SHP77 (cell line): ENCODE data around the gene MYO9B.
"Not testable (repeated sequence)": the region's sequence is repeated elsewhere in the genome, so short reads cannot be mapped to it uniquely, and the experiment has no call there.

ENCODE experiments used
- DNase-seq, 2 experiments: peaks; one replicate each; lab custom pipeline; 2025; lab: John Stamatoyannopoulos, UW

The MYO9B gene

GRCh38 chr19:17145546-17146497 is 70.2 kb downstream of the MYO9B start:
- DNase-seq = no peak

DNA sequence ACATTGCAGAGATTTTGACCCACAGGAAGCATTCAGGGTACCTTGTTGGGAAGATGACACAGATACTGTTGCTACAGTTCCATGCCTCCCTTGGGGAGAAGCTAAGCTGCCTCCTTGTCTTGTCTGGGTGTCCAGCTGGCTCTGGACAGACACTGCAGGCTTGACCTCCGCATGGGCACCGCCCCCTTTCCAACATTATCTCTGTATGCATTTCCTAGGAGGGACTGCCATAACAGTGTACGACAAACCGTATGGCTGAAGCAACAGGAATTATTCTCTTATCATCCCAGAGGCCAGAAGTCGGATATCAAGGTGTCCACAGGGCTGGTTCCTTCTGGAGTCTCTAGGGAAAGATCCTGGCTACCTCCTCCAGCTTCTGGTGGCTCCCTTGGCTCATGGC is 72.6 kb downstream of the MYO9B start:
- no peak for DNase-seq

DNA sequence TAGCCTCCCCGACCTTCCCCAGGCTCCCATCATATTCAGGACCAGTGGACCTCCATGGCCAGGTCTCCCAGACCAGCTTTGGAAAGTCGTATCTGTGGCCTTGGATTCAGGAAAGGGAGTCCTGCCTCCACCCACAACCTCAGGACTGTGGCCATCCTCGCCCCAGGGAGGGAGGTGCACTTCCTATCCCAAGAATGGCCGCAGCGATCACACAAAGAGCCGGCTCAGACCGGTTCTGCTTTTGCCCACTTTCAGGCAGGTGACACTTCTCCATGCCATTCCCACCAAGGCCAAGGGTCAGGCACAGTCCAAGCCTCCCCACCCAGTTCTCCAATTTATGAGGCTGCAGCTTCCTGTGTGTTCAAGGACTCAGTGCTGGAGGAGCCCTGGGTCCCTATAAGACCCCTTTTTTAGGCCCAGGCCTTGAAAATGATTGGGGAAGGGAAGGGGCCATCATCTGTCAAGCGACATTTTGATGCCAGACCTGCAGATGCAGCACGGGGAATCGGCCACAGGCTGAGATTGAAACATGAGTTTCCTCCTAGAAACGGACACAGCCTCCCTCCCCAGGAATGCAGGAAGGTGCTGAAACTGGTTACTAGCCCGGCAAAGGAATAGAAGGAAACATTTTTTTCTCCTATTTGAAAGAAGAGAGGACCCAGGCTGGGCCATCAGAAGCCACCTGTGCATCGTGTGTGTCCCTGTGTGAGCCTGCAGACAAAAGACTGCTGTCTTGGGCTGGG is 74.0 kb downstream of the MYO9B start:
- DNase-seq = no peak

DNA sequence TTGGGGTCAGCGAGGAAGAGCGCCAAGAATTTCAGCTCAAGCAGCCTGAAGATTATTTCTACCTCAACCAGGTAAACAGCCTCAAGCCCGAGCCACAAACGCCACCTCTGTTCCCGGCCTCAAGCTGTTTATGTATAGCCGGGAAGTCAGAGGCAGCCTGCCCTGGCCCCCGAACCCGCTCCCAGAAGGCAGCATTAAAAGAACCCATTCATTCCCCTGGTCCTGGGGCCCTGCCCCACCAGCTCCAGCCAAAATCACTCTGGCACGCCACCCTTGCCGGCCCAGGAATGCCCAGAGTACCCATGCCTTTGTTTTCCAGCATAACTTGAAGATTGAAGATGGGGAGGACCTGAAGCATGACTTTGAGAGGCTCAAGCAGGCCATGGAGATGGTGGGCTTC is 78.4 kb downstream of the MYO9B start:
- no peak for DNase-seq

DNA sequence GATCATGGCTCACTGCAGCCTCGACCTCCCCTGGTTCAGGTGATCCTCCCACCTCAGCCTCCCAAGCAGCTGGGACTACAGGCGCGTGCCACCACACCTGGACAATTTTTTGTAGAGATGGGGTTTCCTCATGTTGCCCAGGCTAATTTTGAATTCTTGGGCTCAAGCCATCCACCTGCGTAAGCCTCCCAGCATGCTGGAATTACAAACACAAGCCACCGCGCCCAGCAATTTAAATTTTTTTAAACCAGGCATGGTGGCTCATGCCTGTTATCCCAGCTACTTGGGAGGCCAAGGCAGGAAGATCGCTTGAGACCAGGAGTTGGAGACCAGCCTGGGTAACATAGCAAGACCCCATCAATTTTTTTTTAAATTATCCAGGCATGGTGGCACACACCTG is 79.7 kb downstream of the MYO9B start:
- no peak for DNase-seq

- DNase-seq = no peak
Measured at GRCh38 chr19:17156296-17156946, 80.8 kb downstream of the MYO9B start.

GRCh38 chr19:17156947-17157302 is 81.3 kb downstream of the MYO9B start:
- no peak for DNase-seq

GRCh38 chr19:17158584-17158983 is 83.0 kb downstream of the MYO9B start:
- DNase-seq = no peak

DNA sequence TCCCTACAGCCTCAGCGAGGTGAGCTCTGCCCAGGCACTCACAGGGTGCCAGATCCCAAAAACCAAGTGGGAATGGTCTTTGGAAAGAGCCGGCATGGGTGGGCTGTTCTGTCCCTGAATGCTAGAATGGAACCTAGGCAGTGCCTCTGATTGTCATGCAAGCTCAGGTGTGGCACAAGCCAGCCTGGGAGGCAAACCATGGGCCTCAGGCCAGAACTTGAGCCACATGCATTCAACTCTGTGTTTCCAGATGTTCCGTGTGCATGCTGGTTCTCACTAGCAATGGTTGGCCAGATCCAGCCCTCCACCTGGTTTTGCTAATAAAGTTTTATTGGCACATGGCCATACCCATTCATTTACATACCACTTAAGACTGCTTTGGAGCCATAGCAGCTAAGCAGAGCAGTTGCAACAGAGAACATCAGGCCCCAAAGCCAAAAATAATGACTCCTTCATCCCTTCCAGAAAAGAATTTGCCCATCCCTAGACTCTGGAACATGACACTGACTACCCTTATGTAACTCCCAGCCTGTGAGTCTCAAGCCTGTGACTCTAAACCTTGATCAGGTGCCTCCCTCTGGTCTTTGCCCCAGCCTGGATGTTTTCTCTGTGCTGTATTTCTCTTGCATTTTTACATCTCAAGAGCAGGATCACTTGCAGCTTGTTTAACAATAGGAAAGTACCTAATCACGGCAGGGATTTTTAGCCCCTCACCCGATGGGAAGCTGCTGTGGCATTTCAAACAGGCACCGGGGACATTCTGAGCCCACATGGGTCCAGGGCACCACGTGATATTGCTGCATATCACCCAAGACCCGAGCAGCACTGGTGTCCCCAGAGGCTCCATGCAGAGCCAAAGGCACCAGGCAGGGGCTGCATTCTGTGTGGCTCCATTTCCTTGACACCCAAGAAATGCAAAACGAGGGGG is 84.2 kb downstream of the MYO9B start:
- DNase-seq = no peak

DNA sequence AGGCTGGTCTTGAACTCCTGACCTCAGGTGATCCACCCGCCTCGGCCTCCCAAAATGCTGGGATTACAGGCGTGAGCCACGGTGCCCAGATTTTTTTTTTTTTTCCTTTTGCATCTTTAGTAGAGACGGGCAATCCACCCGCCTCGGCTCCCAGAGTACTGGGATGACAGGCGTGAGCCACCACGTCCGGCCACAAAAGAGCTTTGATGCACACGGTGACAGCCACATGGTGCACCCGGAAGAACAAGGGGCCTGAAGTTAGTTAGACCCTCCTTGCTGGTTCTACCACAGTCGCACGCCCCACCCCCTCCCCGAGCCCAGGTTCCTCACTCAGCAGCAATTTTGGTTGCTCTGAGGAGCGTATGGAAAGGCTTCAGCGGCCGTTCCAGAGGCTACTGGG is 85.3 kb downstream of the MYO9B start:
- DNase-seq = no peak

DNA sequence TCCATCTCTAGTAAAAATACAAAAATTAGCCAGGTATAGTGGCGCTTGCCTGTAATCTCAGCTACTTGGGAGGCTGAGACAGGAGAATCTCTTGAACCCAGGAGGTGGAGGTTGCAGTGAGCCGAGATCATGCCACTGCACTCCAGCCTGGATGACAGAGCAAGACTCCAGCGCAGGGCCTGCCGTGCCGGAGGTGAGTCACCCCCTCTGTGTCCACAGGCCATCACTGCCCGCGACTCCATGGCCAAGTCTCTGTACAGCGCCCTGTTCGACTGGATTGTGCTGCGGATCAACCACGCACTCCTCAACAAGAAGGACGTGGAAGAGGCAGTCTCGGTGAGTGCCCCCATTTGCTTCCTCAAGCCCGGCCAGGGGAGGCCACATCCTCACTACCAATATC is 86.6 kb downstream of the MYO9B start:
- DNase-seq = not testable (repeated sequence)

- DNase-seq = no peak
Measured at GRCh38 chr19:17162580-17162979, 87.0 kb downstream of the MYO9B start.

GRCh38 chr19:17163652-17164051 is 88.1 kb downstream of the MYO9B start:
- DNase-seq = no peak

GRCh38 chr19:17164639-17165038 is 89.1 kb downstream of the MYO9B start:
- no peak for DNase-seq

DNA sequence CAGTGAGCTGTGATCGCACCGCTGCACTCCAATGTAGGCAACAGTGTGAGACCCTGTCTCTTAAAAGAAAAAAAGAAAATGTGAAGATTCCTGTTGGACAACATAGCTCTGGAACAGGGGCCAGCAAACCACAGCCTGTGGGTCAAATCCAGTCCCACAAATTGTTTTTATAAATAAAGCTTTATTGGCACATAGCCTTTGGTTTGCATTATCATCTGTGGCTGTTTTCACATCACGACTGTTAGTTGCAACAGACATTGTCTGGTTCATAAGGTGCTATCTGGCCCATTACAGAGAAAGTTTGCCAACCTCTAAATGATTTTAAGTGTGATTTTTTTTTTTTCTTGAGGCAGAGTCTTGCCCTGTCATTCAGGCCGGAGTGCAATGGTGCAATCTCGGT is 90.1 kb downstream of the MYO9B start:
- DNase-seq = no peak

DNA sequence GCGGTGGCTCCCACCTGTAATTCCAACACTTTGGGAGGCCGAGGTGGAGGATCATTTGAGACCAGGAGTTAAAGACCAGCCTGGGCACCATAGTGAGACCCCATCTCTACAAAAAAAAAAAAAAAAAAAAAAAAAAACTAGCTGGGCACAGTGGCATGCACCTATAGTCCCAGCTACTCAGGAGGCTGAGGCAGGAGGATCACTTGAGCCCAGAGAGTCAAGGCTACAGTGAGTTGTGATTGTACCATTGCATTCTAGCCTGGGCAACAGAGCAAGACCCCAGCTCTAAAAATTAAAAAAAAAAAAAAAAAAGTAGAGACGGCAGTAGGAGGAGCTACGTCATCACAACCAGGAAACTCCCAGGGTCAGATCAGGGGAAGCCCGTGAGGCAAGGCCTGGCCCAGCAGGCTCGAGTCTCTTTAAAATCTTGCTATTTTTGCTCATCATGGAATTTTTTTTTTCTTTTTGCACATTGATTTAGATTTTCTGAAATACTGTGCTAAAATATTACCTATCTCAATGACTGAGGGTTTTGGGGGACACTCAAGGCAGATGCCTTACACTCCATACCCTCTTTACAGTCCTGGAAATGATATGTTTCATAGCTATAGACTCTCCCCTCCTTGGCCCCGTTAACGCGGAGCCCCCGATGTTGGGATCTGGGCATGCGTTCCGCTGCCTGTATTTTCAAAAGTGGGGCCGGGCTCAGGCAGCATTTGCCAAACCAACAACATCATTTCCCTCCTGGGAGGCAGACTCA is 95.1 kb downstream of the MYO9B start:
- DNase-seq = no peak

GRCh38 chr19:17171874-17172273 is 96.3 kb downstream of the MYO9B start:
- DNase-seq = no peak

GRCh38 chr19:17172624-17173345 is 97.2 kb downstream of the MYO9B start:
- DNase-seq = no peak

- DNase-seq = no peak
Measured at GRCh38 chr19:17178291-17178690, 102.7 kb downstream of the MYO9B start.

DNA sequence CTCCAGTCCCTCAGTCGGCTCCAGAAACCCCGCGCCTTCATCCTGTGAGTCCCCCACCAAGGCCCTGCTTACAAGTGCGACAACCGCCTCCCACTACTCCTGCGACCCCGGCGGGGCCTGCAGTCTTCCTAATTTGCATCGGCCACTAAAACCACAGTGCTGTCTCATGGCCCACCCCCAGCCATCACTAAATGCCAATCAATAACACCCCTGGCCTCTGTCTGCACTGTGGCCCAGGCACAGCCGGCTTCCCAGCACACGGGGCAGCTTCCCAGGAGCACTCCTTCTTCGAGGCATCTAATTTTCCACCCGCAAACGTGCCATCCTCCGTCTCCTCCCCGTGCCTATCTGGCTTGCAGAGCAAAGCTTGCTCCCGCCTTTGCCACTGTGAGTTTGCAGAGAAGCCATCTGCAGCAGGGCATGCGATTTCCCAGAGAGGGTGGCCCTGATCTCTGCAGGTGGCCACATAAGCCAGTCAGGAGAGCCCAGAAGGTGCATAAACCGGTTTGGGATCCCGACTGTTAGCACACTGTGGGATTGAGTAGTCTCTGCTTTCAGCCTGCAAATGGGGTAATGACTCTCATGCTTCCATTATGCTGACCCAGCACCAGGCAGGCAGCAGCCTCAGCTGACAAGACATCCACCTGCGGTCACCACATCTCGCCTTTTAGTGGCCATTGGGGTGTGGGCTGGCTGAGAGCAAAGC is 105.6 kb downstream of the MYO9B start:
- DNase-seq = no peak
